Osteoblast (primary cell): ENCODE data around the gene LCE2B. TPM values are rescaled to one million over a fixed set of nuclear protein-coding genes. Genes with fewer than 3 reads are reported as not detected.
"Not testable (repeated sequence)": the region's sequence is repeated elsewhere in the genome, so short reads cannot be mapped to it uniquely, and the experiment has no call there.

Experiments
- DNase-seq: peaks from one replicate; pipeline ENCODE4 v3.0.0; 2011; ENCODE audit warnings: low spot score, mixed read lengths; ENCODE audit not compliant: insufficient read length; ENCODE audit errors: missing footprints
- H2AFZ ChIP-seq: 2 replicates; pipeline ENCODE4 v1.6.0; 2011; ENCODE audit warnings: mild to moderate bottlenecking, low read length
- H3K27ac ChIP-seq: 2 replicates; pipeline ENCODE4 v1.5.1; 2011; ENCODE audit warnings: mild to moderate bottlenecking, low read depth, low read length, moderate library complexity
- H3K27me3 ChIP-seq: 2 replicates; pipeline ENCODE4 v1.6.0; 2012; ENCODE audit warnings: mild to moderate bottlenecking, control low read depth, inconsistent platforms, low read length, moderate library complexity; ENCODE audit not compliant: insufficient read depth
- H3K36me3 ChIP-seq: 2 replicates; pipeline ENCODE4 v1.5.1; 2011; ENCODE audit warnings: mild to moderate bottlenecking, low read length, control low read depth, moderate library complexity; ENCODE audit not compliant: insufficient read depth
- H3K4me1 ChIP-seq: 2 replicates; pipeline ENCODE4 v1.5.1; 2011; ENCODE audit warnings: mild to moderate bottlenecking, low read length, control low read depth, moderate library complexity; ENCODE audit not compliant: insufficient read depth
- H3K4me2 ChIP-seq: 2 replicates; pipeline ENCODE4 v1.6.0; 2011; ENCODE audit warnings: mild to moderate bottlenecking, low read length; ENCODE audit not compliant: insufficient read depth
- H3K4me3 ChIP-seq: fragments of 200-600 bp; sonication (generic); 3 replicates; pipeline ENCODE4 v1.5.1; 2012; ENCODE audit warnings: mild to moderate bottlenecking, low read length, inconsistent platforms; ENCODE audit not compliant: insufficient read depth
- H3K79me2 ChIP-seq: 2 replicates; pipeline ENCODE4 v1.6.0; 2012; ENCODE audit warnings: mild to moderate bottlenecking, low read length, control low read depth, inconsistent platforms; ENCODE audit not compliant: insufficient read depth
- H3K9me3 ChIP-seq: 2 replicates; pipeline ENCODE4 v1.5.1; 2011; ENCODE audit warnings: low read depth, low read length, control low read depth
- H4K20me1 ChIP-seq: 2 replicates; pipeline ENCODE4 v1.6.0; 2012; ENCODE audit warnings: mild to moderate bottlenecking, low read length, control low read depth; ENCODE audit not compliant: insufficient read depth
- CTCF ChIP-seq: IDR thresholded peaks from 2 replicates; pipeline ENCODE4 v1.5.1; 2011; ENCODE audit warnings: mild to moderate bottlenecking, low read depth, low read length, moderate library complexity; ENCODE audit errors: extremely low read depth
- total RNA-seq: library from RNA; depleted of rRNA; stranded (reverse); fragments of >200 nt; gene quantifications from 2 replicates; pipeline ENCODE4 v1.2.3, GENCODE V29; 2012

LCE2B gene
- total RNA-seq, result not detected in 2 replicates

- not testable (repeated sequence) for H3K27me3 ChIP-seq, H2AFZ ChIP-seq, DNase-seq, H3K36me3 ChIP-seq, H3K4me1 ChIP-seq, H3K4me2 ChIP-seq, H3K79me2 ChIP-seq, H3K4me3 ChIP-seq, H3K9me3 ChIP-seq, H3K27ac ChIP-seq, H4K20me1 ChIP-seq
These were observed at the start of gene LCE2B for GRCh38 chr1:152685823-152686222. Gene LCE2B, plus strand, starts transcription at chr1:152686123. Its CDS starts 721 bp downstream, at chr1:152686844.

GRCh38 chr1:152640351-152640750 is 45.6 kb upstream of the LCE2B start:
- Histone ChIP-seq H3K4me1 (no peaks in the 10 kb centered on the region), H2AFZ (no peak overlapping the region)

GRCh38 chr1:152643945-152644344 is 42.0 kb upstream of the LCE2B start:
- Histone ChIP-seq H3K4me2 (no peak overlapping the region), H3K27ac (no peak overlapping the region), H3K4me1 (no peaks in the 10 kb centered on the region), H3K36me3 (no peaks in the 10 kb centered on the region), H2AFZ (no peak overlapping the region), H3K4me3 (no peak overlapping the region), H4K20me1 (no peaks in the 10 kb centered on the region), H3K27me3 (no peaks in the 10 kb centered on the region), H3K9me3 (no peaks in the 10 kb centered on the region), H3K79me2 (no peaks in the 10 kb centered on the region)
- DNase-seq, result no peak
- no peak for TF ChIP-seq CTCF

More at GRCh38 chr1:152640351-152640750, 45.6 kb upstream of the LCE2B start:
- H3K36me3 ChIP-seq, result no peaks in the 10 kb centered on the region
- H3K4me3 ChIP-seq, result no peak overlapping the region
- H3K4me2 ChIP-seq, result no peak overlapping the region
- no peak for TF ChIP-seq CTCF
- no peaks in the 10 kb centered on the region for H3K9me3 ChIP-seq
- H4K20me1 ChIP-seq, result no peaks in the 10 kb centered on the region
- DNase-seq, result no peak
- H3K79me2 ChIP-seq, result no peaks in the 10 kb centered on the region
- no peak overlapping the region for H3K27ac ChIP-seq
- no peaks in the 10 kb centered on the region for H3K27me3 ChIP-seq

GRCh38 chr1:152645146-152645545 is 40.8 kb upstream of the LCE2B start:
- Histone ChIP-seq H3K36me3 (no peaks in the 10 kb centered on the region), H3K79me2 (no peaks in the 10 kb centered on the region), H3K4me2 (no peak overlapping the region), H4K20me1 (no peaks in the 10 kb centered on the region), H3K27me3 (no peaks in the 10 kb centered on the region), H3K4me3 (no peak overlapping the region), H3K9me3 (no peaks in the 10 kb centered on the region), H3K27ac (no peak overlapping the region), H2AFZ (no peak overlapping the region), H3K4me1 (no peaks in the 10 kb centered on the region)
- DNase-seq, result no peak
- TF ChIP-seq CTCF, result no peak

- no peaks in the 10 kb centered on the region for H3K9me3 ChIP-seq
- DNase-seq, result no peak
- H3K4me2 ChIP-seq, result no peak overlapping the region
- H4K20me1 ChIP-seq, result no peaks in the 10 kb centered on the region
- H3K36me3 ChIP-seq, result no peaks in the 10 kb centered on the region
- no peaks in the 10 kb centered on the region for H3K27me3 ChIP-seq
- TF ChIP-seq CTCF, result no peak
- H3K79me2 ChIP-seq, result no peaks in the 10 kb centered on the region
- no peak overlapping the region for H3K27ac ChIP-seq
- H3K4me1 ChIP-seq, result no peaks in the 10 kb centered on the region
- H2AFZ ChIP-seq, result no peak overlapping the region
- H3K4me3 ChIP-seq, result no peak overlapping the region
These were observed 39.3 kb upstream of the LCE2B start for GRCh38 chr1:152646656-152647055.
